RWPE2 (cell line): ENCODE measurements around the gene PBX1.

Experiments used
- ATAC-seq: fragments of 200-7000 bp; cut with Tn5 transposase; 3 replicates; pipeline ENCODE4 v1.9.1; 2021; ENCODE audit warnings: low read depth
- DNase-seq: peaks from one replicate; pipeline ENCODE4 v3.0.0-alpha.2; 2020; ENCODE audit warnings: low spot score
- H3K27ac ChIP-seq: fragments of 450-650 bp; 2 replicates; pipeline ENCODE4 v1.5.1; 2017; ENCODE audit warnings: mild to moderate bottlenecking; ENCODE audit not compliant: poor library complexity, severe bottlenecking
- H3K27me3 ChIP-seq: fragments of 250-450 bp; sonication (Bioruptor Pico); 2 replicates; pipeline ENCODE4 v1.5.1; 2021; ENCODE audit warnings: mild to moderate bottlenecking, moderate library complexity; ENCODE audit not compliant: insufficient read depth, poor library complexity, severe bottlenecking
- H3K36me3 ChIP-seq: fragments of 250-450 bp; sonication (Bioruptor Pico); 2 replicates; pipeline ENCODE4 v1.5.1; 2020; ENCODE audit warnings: low read depth, mild to moderate bottlenecking, moderate library complexity
- H3K4me1 ChIP-seq: fragments of 250-450 bp; sonication (Bioruptor Pico); 2 replicates; pipeline ENCODE4 v1.5.1; 2021; ENCODE audit warnings: mild to moderate bottlenecking, moderate library complexity; ENCODE audit not compliant: insufficient read depth, poor library complexity, severe bottlenecking
- H3K4me3 ChIP-seq: fragments of 250-450 bp; sonication (Bioruptor Pico); 2 replicates; pipeline ENCODE4 v1.5.1; 2021; ENCODE audit warnings: mild to moderate bottlenecking, moderate library complexity; ENCODE audit not compliant: severe bottlenecking
- H3K9me3 ChIP-seq: fragments of 250-450 bp; sonication (Bioruptor Pico); 2 replicates; pipeline ENCODE4 v1.5.1; 2021; ENCODE audit warnings: mild to moderate bottlenecking, moderate library complexity; ENCODE audit not compliant: severe bottlenecking
- CTCF ChIP-seq: fragments of 450-650 bp; IDR thresholded peaks from one replicate; pipeline ENCODE4 v1.5.1; 2017; ENCODE audit warnings: mild to moderate bottlenecking, moderate library complexity; ENCODE audit not compliant: poor library complexity, severe bottlenecking

PBX1 gene

DNA sequence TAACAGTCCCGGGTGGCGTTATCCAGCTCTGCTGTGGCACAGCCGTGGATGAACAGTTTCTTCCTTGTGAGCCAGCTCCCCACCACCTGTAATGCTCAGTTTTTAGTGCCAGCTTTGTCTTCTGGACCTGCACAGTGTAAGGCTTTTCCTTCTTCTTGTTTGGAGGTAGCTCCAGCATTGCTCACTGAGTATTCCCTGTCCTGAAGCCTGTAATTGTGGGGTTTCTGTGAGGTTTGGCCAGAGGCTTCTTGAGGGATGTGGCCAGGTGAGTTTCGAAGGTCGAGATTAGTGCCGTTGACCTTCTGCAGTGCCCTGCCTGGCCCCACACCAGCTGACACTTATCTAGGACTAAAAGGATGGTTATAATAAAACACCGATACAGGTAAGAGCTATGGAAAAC is 75.0 kb downstream of the PBX1 start:
- ATAC-seq (no peak), DNase-seq (no peak)
- no peaks in the 10 kb centered on the region for H3K9me3 ChIP-seq
- no peak overlapping the region for H3K4me3 ChIP-seq
- no peak overlapping the region for H3K27ac ChIP-seq
- H3K4me1 ChIP-seq = peaks cover 11% of the 10 kb centered on the region
- H3K27me3 ChIP-seq = no peaks in the 10 kb centered on the region
- TF ChIP-seq CTCF = no peak
- H3K36me3 ChIP-seq = no peaks in the 10 kb centered on the region

DNA sequence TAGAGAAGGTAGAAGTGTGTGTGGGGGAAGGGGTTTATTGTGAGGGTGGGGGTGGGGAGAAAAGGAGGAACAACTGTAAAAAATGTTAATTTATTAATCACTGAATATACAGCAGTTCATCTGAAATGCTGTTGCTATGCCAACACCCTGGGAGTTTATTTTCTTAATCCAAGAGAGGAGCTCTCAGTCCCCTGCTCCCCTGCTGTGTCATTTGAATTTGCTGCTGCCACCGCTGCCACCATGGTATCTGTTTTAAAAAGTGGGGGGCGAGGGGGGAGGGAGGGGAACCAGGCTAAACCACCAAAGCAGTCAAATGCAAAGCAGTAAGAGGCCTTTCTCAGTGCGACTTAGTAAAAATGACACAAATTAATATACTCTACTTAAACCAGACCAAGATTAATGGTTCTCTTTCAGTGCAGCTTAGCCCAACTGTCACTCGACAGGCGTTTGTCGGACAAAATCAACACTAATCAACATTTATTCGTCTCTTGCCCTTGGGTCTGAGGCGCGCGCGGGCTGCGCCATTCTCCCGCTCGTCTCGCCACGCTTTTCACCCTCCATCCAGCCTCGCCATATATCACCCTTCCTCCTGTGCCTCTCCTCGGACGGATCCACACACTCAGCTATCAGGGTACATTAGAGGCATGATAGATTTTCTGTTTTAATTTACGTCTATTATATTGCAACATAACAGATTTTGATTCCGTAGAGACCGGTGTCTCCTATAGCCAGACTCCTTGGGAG is 76.2 kb downstream of the PBX1 start:
- no peak overlapping the region for H3K4me3 ChIP-seq

GRCh38 chr1:164635803-164636731 is 77.1 kb downstream of the PBX1 start:
- Histone ChIP-seq H3K4me3 (no peak overlapping the region), H3K36me3 (no peaks in the 10 kb centered on the region), H3K4me1 (peaks cover 11% of the 10 kb centered on the region), H3K27me3 (no peaks in the 10 kb centered on the region), H3K9me3 (no peaks in the 10 kb centered on the region), H3K27ac (no peak overlapping the region)
- TF ChIP-seq CTCF = no peak
- no peak for DNase-seq
- no peak for ATAC-seq

More for the DNA sequence above, 76.2 kb downstream of the PBX1 start:
- no peak for ATAC-seq
- no peak for TF ChIP-seq CTCF
- Histone ChIP-seq H3K27me3 (no peaks in the 10 kb centered on the region), H3K9me3 (no peaks in the 10 kb centered on the region), H3K4me1 (peaks cover 11% of the 10 kb centered on the region), H3K27ac (no peak overlapping the region), H3K36me3 (no peaks in the 10 kb centered on the region)
- no peak for DNase-seq

DNA sequence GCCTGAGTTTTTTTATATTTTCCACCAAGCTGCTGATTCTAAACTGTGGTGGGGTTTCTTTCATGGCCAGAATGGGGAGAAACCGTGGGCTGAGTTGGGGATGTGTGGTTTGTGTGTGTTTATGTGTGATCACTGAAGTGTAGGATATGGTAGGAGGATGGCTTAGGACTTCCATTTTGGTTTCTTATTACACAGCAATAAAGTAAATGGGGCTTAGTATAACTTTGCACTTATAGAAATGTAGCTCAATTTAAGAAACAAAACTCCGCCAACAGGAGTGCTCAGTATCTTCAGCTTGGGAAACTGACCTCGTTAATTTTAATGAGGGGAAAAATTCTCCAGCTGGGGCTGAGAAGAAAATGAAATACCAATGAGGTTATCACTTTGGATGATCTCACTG is 77.8 kb downstream of the PBX1 start:
- Histone ChIP-seq H3K36me3 (no peaks in the 10 kb centered on the region), H3K4me3 (no peak overlapping the region), H3K4me1 (peaks cover 11% of the 10 kb centered on the region), H3K27me3 (no peaks in the 10 kb centered on the region), H3K27ac (no peak overlapping the region), H3K9me3 (no peaks in the 10 kb centered on the region)
- TF ChIP-seq CTCF = no peak
- DNase-seq (no peak), ATAC-seq (no peak)
